WTC11 (cell line): ENCODE measurements around the gene PCDHGC5.

Experiments used
- CTCF ChIP-seq: fragments of 200-600 bp; IDR thresholded peaks from 2 replicates; pipeline ENCODE4 v1.8.0; 2022; ENCODE audit warnings: antibody characterized with exemption
- ESRRA ChIP-seq: sonication (generic); formaldehyde crosslinking; IDR thresholded peaks from 2 replicates; pipeline ENCODE4 v1.8.1; 2022; ENCODE audit warnings: mild to moderate bottlenecking, missing genetic modification reagents, borderline replicate concordance
- JUN ChIP-seq: sonication (generic); formaldehyde crosslinking; IDR thresholded peaks from 2 replicates; pipeline ENCODE4 v1.8.0; 2023; ENCODE audit warnings: mild to moderate bottlenecking, missing genetic modification reagents
- NFYB ChIP-seq: sonication (generic); formaldehyde crosslinking; conservative IDR thresholded peaks from 2 replicates; pipeline ENCODE4 v1.8.0; 2022; ENCODE audit warnings: low read depth, missing genetic modification reagents
- RELA ChIP-seq: sonication (generic); formaldehyde crosslinking; IDR thresholded peaks from 2 replicates; pipeline ENCODE4 v1.8.1; 2022; ENCODE audit warnings: missing genetic modification reagents, mild to moderate bottlenecking, borderline replicate concordance
- TCF7 ChIP-seq: sonication (generic); formaldehyde crosslinking; IDR thresholded peaks from 2 replicates; pipeline ENCODE4 v1.8.0; 2022; ENCODE audit warnings: mild to moderate bottlenecking, low read depth, missing genetic modification reagents, moderate library complexity
- ZNF121 ChIP-seq: sonication (generic); formaldehyde crosslinking; IDR thresholded peaks from 2 replicates; pipeline ENCODE4 v1.8.0; 2023; ENCODE audit warnings: missing genetic modification reagents

- TF ChIP-seq CTCF (no peak), TCF7 (CRISPR knock-in tag) (no peak), RELA (CRISPR knock-in tag) (no peak), JUN (no peak), ESRRA (CRISPR knock-in tag) (no peak), NFYB (CRISPR knock-in tag) (no peak), ZNF121 (CRISPR knock-in tag) (no peak)
Measured at GRCh38 chr5:141514330-141515133, 25.7 kb downstream of the PCDHGC5 start.
